SK-N-SH (cell line): ENCODE data around the gene MRFAP1L1.

ENCODE experiments used
- EP300 ChIP-seq, 2 experiments: IDR thresholded peaks; 2 replicates each; pipeline versions ENCODE4 v1.4.0 to v1.6.1; 2012; ENCODE audit warnings: borderline replicate concordance in 1 of 2, low read depth in 1 of 2, low read length in 1 of 2
- GATA2 ChIP-seq: sonication (generic); formaldehyde crosslinking; IDR thresholded peaks from 2 replicates; pipeline ENCODE4 v1.5.0; 2020; ENCODE audit warnings: mild to moderate bottlenecking, missing genetic modification reagents
- JUND ChIP-seq: IDR thresholded peaks from 2 replicates; pipeline ENCODE4 v1.4.0; 2012
- MXI1 ChIP-seq: IDR thresholded peaks from 2 replicates; pipeline ENCODE4 v1.6.1; 2012; ENCODE audit warnings: mild to moderate bottlenecking, low read depth, low read length, improper control_type of control experiment
- POLR2AphosphoS5 ChIP-seq: IDR thresholded peaks from 2 replicates; pipeline ENCODE4 v1.6.1; 2012; ENCODE audit warnings: low read depth, low read length
- RAD21 ChIP-seq: IDR thresholded peaks from 2 replicates; pipeline ENCODE4 v1.6.1; 2012; ENCODE audit warnings: mild to moderate bottlenecking, low read length
- TAF1 ChIP-seq: IDR thresholded peaks from 2 replicates; pipeline ENCODE4 v1.6.1; 2012; ENCODE audit warnings: low read depth, mild to moderate bottlenecking, low read length, moderate library complexity, borderline replicate concordance
- TCF12 ChIP-seq: IDR thresholded peaks from 2 replicates; pipeline ENCODE4 v1.4.0; 2012
- TF ChIP-seq, protein P1 (sequence below): fragments of 200-600 bp; sonication (generic); IDR thresholded peaks from 2 replicates; pipeline ENCODE4 v1.6.1; 2017; ENCODE audit warnings: antibody characterized with exemption, mild to moderate bottlenecking, moderate library complexity
- TF ChIP-seq, protein P2 (sequence below): IDR thresholded peaks from 2 replicates; pipeline ENCODE4 v1.4.0; 2012; ENCODE audit warnings: low read depth
- TF ChIP-seq, protein P3 (sequence below): IDR thresholded peaks from 2 replicates; pipeline ENCODE4 v1.4.0; 2012; ENCODE audit warnings: low read depth, borderline replicate concordance

DNA sequence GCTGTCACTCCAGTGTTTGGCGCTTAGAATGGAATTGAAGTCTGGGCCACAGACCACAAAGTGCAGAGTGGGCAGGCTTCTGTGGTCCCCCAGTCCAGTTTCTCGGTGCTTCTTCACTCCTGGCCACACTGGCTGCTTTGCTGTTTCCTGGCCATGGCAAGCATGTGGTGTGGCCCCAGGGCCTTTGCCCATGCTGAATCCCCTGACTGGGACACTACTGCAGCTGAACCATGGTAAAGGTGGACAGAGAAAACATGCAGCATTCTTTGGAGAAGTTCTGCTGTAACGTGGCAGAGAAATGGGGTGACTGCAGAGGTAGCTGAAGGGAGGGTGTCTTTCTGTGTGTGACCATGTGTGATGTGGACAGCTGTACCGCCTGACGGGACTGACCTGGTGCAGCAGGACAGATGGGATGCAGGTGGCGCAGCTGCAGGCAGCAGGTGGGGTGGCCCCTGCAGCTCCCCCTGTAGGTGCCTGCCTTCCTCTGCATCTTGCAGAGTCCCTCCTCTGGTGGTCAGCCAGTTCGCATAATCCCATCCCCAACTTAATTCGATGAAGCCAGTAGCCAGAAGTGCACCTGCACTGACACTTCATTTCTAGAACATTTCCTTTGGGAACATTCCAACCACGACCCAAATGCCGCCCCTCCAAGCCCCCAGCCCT lies 29.2 kb downstream of the MRFAP1L1 start:
- TF ChIP-seq, protein P1, sequence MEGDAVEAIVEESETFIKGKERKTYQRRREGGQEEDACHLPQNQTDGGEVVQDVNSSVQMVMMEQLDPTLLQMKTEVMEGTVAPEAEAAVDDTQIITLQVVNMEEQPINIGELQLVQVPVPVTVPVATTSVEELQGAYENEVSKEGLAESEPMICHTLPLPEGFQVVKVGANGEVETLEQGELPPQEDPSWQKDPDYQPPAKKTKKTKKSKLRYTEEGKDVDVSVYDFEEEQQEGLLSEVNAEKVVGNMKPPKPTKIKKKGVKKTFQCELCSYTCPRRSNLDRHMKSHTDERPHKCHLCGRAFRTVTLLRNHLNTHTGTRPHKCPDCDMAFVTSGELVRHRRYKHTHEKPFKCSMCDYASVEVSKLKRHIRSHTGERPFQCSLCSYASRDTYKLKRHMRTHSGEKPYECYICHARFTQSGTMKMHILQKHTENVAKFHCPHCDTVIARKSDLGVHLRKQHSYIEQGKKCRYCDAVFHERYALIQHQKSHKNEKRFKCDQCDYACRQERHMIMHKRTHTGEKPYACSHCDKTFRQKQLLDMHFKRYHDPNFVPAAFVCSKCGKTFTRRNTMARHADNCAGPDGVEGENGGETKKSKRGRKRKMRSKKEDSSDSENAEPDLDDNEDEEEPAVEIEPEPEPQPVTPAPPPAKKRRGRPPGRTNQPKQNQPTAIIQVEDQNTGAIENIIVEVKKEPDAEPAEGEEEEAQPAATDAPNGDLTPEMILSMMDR = no peak
- TF ChIP-seq, protein P2, sequence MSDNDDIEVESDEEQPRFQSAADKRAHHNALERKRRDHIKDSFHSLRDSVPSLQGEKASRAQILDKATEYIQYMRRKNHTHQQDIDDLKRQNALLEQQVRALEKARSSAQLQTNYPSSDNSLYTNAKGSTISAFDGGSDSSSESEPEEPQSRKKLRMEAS = no peak
- TF ChIP-seq EP300 (IDR thresholded peaks at IDR 0.05; ENCODE audit: borderline replicate concordance in 1 of 2, low read depth in 1 of 2, low read length in 1 of 2) (no peak), JUND (no peak), POLR2AphosphoS5 (no peak), GATA2 (CRISPR knock-in tag) (no peak), MXI1 (no peak), TCF12 (no peak), RAD21 (no peak), TAF1 (no peak)
- TF ChIP-seq, protein P3, sequence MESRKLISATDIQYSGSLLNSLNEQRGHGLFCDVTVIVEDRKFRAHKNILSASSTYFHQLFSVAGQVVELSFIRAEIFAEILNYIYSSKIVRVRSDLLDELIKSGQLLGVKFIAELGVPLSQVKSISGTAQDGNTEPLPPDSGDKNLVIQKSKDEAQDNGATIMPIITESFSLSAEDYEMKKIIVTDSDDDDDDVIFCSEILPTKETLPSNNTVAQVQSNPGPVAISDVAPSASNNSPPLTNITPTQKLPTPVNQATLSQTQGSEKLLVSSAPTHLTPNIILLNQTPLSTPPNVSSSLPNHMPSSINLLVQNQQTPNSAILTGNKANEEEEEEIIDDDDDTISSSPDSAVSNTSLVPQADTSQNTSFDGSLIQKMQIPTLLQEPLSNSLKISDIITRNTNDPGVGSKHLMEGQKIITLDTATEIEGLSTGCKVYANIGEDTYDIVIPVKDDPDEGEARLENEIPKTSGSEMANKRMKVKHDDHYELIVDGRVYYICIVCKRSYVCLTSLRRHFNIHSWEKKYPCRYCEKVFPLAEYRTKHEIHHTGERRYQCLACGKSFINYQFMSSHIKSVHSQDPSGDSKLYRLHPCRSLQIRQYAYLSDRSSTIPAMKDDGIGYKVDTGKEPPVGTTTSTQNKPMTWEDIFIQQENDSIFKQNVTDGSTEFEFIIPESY = no peak
